Naive B cell (primary cell): ENCODE data around the gene ARL4A. TPM values are rescaled to one million over a fixed set of nuclear protein-coding genes. Genes with fewer than 3 reads are reported as not detected.
A peak's percentile ranks its signal among the peaks of the same experiment; 100 is the strongest.
"Not testable (repeated sequence)": the region's sequence is repeated elsewhere in the genome, so short reads cannot be mapped to it uniquely, and the experiment has no call there.

Experiments used
- ATAC-seq, 2 donors: fragments of 150-1000 bp; cut with Tn5 transposase; 2 replicates each; pipeline ENCODE4 v1.10.0; 2021; ENCODE audit warnings: low read depth in 2 of 2, mild to moderate bottlenecking in 2 of 2, moderate library complexity in 2 of 2
- DNase-seq: peaks from one replicate; pipeline ENCODE4 v3.0.0; 2022
- H3K27ac Mint-ChIP-seq, 6 donors: one replicate each; pipeline ENCODE4 v1.8.0; 2020 to 2022; ENCODE audit warnings: mild to moderate bottlenecking in 6 of 6, mixed read lengths in 6 of 6, moderate library complexity in 5 of 6, inconsistent platforms in 2 of 6
- H3K27me3 Mint-ChIP-seq, 3 donors: one replicate each; pipeline ENCODE4 v1.8.0; 2021 to 2022; ENCODE audit warnings: mixed read lengths in 3 of 3, mild to moderate bottlenecking in 1 of 3
- H3K36me3 Mint-ChIP-seq, 2 donors: one replicate each; pipeline ENCODE4 v1.8.0; 2020 to 2022; ENCODE audit warnings: mixed read lengths in 2 of 2, inconsistent platforms in 1 of 2, mild to moderate bottlenecking in 1 of 2
- H3K4me1 Mint-ChIP-seq, 3 donors: one replicate each; pipeline ENCODE4 v1.8.0; 2020 to 2022; ENCODE audit warnings: mixed read lengths in 3 of 3, inconsistent platforms in 1 of 3, mild to moderate bottlenecking in 1 of 3, moderate library complexity in 1 of 3
- H3K4me3 Mint-ChIP-seq, 8 donors: one replicate each; pipeline ENCODE4 v1.8.0; 2020 to 2022; ENCODE audit warnings: mild to moderate bottlenecking in 8 of 8, mixed read lengths in 8 of 8, moderate library complexity in 8 of 8, inconsistent platforms in 2 of 8
- H3K9me3 Mint-ChIP-seq, 7 donors: one replicate each; pipeline ENCODE4 v1.8.0; 2020 to 2022; ENCODE audit warnings: mixed read lengths in 7 of 7, mild to moderate bottlenecking in 5 of 7, inconsistent platforms in 2 of 7, moderate library complexity in 1 of 7
- polyA plus RNA-seq, 6 donors: library from polyadenylated mRNA; unstranded; fragments of 300-500 nt; fragmentation: Illumina TruSeq; gene quantifications; one replicate each; pipeline ENCODE4 v1.2.3, GENCODE V29; 2021; ENCODE audit warnings: low read depth in 6 of 6

The ARL4A gene
- polyA plus RNA-seq, result 100 to 1,000 TPM; 132 to 231 (median 141) TPM

DNA sequence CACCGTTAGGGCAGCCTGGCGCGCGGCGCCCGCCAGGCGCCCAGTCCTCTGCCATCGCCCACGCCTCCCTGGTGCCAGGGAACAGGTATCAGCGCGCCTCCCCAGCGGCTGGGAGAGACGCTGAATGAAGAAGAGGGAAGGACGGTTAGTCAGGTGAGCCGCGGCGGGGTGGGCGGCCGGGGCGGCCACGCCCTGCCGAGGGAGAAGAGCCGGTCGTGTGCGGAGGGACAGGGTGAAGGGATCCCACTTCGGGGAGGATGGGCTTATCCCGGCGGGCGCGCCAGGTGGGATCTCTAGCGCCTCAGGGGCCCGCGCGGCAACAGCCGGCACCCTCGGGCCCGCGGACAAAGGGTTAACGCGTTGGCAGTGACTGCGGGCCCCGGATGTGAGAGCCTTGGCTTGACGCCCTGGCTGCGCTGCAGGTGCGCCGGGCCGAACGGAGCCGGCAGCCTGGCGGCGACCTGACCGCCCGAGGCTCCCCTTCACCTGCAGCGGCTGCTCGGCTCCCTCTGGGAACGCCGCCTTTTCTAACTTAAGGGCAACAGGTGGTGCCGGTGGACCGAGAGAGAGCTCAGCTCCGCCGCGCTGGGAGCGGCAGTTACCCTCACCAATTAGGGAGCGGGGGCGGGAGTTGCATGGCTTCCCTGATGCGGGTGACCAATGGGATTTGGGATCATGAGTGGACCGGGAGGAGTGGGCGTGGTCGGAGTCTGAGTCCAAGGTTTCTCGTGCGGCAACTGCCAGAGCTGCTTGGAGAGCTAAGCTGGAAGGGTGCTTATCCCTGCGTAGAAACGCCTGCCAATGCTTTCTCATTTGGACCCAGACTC is at the start of gene ARL4A:
Gene ARL4A, plus strand, starts transcription at position 743 of the 827 bp plus-strand sequence. CDS start 622 bp downstream, outside the sequence.
- Mint-ChIP-seq H3K27ac (peak within 1 kb of the TSS; percentile 98 to 100 (median 99)), H3K9me3 (no peaks in the 10 kb centered on the region), H3K4me3 (peak within 1 kb of the TSS; percentile 87 to 100 (median 98)), H3K27me3 (no peaks in the 10 kb centered on the region), H3K4me1 (peaks cover 23 to 51% (median 43%) of the 10 kb centered on the region in 3 donors), H3K36me3 (peaks cover 0 to 5% of the 10 kb centered on the region in 2 donors)
- DNase-seq (peak; percentile 84), ATAC-seq (peak; percentile 45)

- Mint-ChIP-seq H3K27ac (peak overlapping the region; percentile 91 to 97 (median 95)), H3K4me1 (peaks cover 6 to 33% (median 21%) of the 10 kb centered on the region in 3 donors), H3K4me3 (peak overlapping the region; percentile 18 to 90 (median 72)), H3K9me3 (no peaks in the 10 kb centered on the region), H3K36me3 (no peaks in the 10 kb centered on the region), H3K27me3 (no peaks in the 10 kb centered on the region)
- ATAC-seq (peak; percentile 87 to 94), DNase-seq (peak; percentile 28)
These were observed 49.4 kb upstream of the ARL4A start for GRCh38 chr7:12637819-12638592.

DNA sequence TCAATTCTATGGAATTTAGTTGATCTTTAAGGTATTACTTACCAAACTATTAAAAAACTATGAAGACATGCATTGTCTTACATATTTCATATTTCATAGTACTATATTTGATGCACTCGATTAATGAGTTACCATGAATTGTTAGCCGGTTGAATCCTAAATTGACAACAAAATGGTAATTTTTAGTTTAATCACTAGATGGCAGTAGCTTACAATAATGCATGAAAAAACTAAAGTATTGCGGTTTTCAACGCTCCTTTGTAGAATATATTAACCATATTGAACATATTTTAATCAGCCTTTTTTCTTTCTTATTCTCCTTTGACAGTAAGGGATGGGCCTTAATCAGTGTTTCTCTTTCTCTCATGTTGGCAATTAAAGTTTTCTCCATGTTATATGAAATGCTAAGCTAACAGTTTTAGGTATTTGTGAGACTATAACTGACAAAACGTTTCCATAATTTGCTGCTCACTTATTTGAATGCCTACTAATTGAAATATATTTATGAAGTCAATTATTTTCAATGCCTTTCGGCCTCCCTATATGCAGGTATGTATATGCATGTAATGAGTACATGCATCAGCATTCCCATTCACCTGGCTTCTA is 48.5 kb upstream of the ARL4A start:
- peaks cover 6 to 33% (median 21%) of the 10 kb centered on the region in 3 donors for H3K4me1 Mint-ChIP-seq
- no peaks in the 10 kb centered on the region for H3K27me3 Mint-ChIP-seq
- H3K4me3 Mint-ChIP-seq, result peak overlapping the region in 3 of 8 donors; percentile 10 to 69 (median 31)
- ATAC-seq (peak; percentile 34 to 42), DNase-seq (peak; percentile 53)
- H3K36me3 Mint-ChIP-seq, result no peaks in the 10 kb centered on the region
- H3K27ac Mint-ChIP-seq, result peak overlapping the region in 5 of 6 donors; percentile 7 to 97 (median 25)
- no peaks in the 10 kb centered on the region for H3K9me3 Mint-ChIP-seq

GRCh38 chr7:12640299-12641096 is 46.9 kb upstream of the ARL4A start:
- no peak for ATAC-seq
- no peaks in the 10 kb centered on the region for H3K36me3 Mint-ChIP-seq
- H3K27me3 Mint-ChIP-seq, result no peaks in the 10 kb centered on the region
- peak overlapping the region in 3 of 6 donors; percentile 23 to 45 (median 26) for H3K27ac Mint-ChIP-seq
- peaks cover 6 to 31% (median 21%) of the 10 kb centered on the region in 3 donors for H3K4me1 Mint-ChIP-seq
- peak overlapping the region in 1 of 8 donors; percentile 45 for H3K4me3 Mint-ChIP-seq
- H3K9me3 Mint-ChIP-seq, result no peaks in the 10 kb centered on the region
- no peak for DNase-seq

- H3K4me1 Mint-ChIP-seq, result peaks cover 6 to 25% (median 17%) of the 10 kb centered on the region in 3 donors
- H3K9me3 Mint-ChIP-seq, result no peaks in the 10 kb centered on the region
- no peak overlapping the region for H3K4me3 Mint-ChIP-seq
- ATAC-seq, result no peak
- no peaks in the 10 kb centered on the region for H3K36me3 Mint-ChIP-seq
- no peaks in the 10 kb centered on the region for H3K27me3 Mint-ChIP-seq
- H3K27ac Mint-ChIP-seq, result no peak overlapping the region
- no peak for DNase-seq
These were observed 46.2 kb upstream of the ARL4A start for GRCh38 chr7:12641196-12641595.

GRCh38 chr7:12642508-12642907 is 44.9 kb upstream of the ARL4A start:
- ATAC-seq, result no peak
- H3K27ac Mint-ChIP-seq, result no peak overlapping the region

DNA sequence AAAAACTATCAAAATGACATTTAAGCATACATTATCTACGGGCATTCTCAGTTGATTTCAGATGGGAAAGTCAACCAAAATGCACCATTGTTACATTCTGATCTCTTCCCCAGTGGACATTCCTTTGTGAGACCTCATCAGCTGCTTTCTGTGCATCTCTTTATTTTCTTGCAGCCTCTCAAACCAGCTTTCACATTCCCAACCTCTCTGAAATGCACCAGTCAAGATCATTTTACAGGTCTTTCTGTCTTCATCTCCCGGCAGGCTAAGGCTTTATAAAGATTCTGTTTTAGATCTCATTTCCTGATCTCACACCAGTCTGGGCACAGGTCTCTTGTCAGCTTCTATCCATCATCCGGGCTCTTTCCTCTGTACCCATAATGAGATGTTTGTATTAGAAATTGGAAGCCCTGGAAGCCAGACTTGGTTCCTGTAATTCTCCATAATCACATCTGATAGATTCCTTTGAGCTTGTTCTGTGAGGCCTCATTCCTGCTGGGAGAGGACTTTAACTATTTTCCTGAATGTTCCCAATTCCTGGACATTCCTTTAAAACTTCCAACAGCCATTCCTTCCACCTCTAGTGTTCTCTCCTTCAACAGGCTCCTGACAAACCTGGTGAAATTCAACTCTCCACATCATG is 44.3 kb upstream of the ARL4A start:
- DNase-seq, result no peak
- Mint-ChIP-seq H3K4me3 (no peak overlapping the region), H3K4me1 (peaks cover 3 to 12% (median 8%) of the 10 kb centered on the region in 3 donors), H3K9me3 (no peaks in the 10 kb centered on the region), H3K27me3 (no peaks in the 10 kb centered on the region), H3K27ac (no peak overlapping the region), H3K36me3 (no peaks in the 10 kb centered on the region)
- ATAC-seq, result no peak

More at GRCh38 chr7:12642508-12642907, 44.9 kb upstream of the ARL4A start:
- H3K9me3 Mint-ChIP-seq, result no peaks in the 10 kb centered on the region
- H3K4me3 Mint-ChIP-seq, result no peak overlapping the region
- H3K27me3 Mint-ChIP-seq, result no peaks in the 10 kb centered on the region
- H3K4me1 Mint-ChIP-seq, result peaks cover 6 to 17% (median 12%) of the 10 kb centered on the region in 3 donors
- no peaks in the 10 kb centered on the region for H3K36me3 Mint-ChIP-seq
- DNase-seq, result no peak

- H3K27ac Mint-ChIP-seq, result no peak overlapping the region
- no peaks in the 10 kb centered on the region for H3K27me3 Mint-ChIP-seq
- ATAC-seq (peak; percentile 85 to 92), DNase-seq (peak; percentile 43)
- peaks cover 0 to 9% (median 4%) of the 10 kb centered on the region in 3 donors for H3K4me1 Mint-ChIP-seq
- H3K9me3 Mint-ChIP-seq, result no peaks in the 10 kb centered on the region
- no peak overlapping the region for H3K4me3 Mint-ChIP-seq
- H3K36me3 Mint-ChIP-seq, result no peaks in the 10 kb centered on the region
These were observed 43.8 kb upstream of the ARL4A start for GRCh38 chr7:12643644-12644043.

DNA sequence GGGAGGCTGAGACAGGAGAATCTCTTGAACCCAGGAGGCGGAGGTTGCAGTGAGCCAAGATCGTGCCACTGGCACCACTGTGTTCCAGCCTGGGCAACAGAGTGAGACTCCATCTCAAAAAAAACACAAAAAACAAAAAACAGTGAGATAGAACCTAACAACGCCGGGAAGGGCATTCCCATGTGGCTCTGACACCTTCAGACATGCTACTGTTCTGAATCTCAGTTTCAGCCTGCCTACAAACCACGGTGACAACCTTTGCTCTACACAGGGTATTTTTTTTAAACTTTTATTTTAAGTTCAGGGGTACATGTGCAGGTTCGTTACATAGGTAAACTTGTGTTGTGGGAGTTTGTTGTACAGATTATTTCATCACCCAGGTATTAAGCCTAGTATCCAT is 42.2 kb upstream of the ARL4A start:
- not testable (repeated sequence) for H3K4me1 Mint-ChIP-seq, ATAC-seq, DNase-seq, H3K27me3 Mint-ChIP-seq, H3K9me3 Mint-ChIP-seq, H3K36me3 Mint-ChIP-seq, H3K4me3 Mint-ChIP-seq
- H3K27ac Mint-ChIP-seq, result peak overlapping the region in 2 of 6 donors; percentile 16 to 89

GRCh38 chr7:12646139-12646538 is 41.3 kb upstream of the ARL4A start:
- DNase-seq, result no peak
- ATAC-seq, result no peak
- H3K27me3 Mint-ChIP-seq, result no peaks in the 10 kb centered on the region
- peak overlapping the region in 1 of 6 donors; percentile 21 for H3K27ac Mint-ChIP-seq
- no peaks in the 10 kb centered on the region for H3K9me3 Mint-ChIP-seq
- peaks cover 0 to 1% (median 0%) of the 10 kb centered on the region in 3 donors for H3K4me1 Mint-ChIP-seq
- H3K36me3 Mint-ChIP-seq, result no peaks in the 10 kb centered on the region
- H3K4me3 Mint-ChIP-seq, result no peak overlapping the region

DNA sequence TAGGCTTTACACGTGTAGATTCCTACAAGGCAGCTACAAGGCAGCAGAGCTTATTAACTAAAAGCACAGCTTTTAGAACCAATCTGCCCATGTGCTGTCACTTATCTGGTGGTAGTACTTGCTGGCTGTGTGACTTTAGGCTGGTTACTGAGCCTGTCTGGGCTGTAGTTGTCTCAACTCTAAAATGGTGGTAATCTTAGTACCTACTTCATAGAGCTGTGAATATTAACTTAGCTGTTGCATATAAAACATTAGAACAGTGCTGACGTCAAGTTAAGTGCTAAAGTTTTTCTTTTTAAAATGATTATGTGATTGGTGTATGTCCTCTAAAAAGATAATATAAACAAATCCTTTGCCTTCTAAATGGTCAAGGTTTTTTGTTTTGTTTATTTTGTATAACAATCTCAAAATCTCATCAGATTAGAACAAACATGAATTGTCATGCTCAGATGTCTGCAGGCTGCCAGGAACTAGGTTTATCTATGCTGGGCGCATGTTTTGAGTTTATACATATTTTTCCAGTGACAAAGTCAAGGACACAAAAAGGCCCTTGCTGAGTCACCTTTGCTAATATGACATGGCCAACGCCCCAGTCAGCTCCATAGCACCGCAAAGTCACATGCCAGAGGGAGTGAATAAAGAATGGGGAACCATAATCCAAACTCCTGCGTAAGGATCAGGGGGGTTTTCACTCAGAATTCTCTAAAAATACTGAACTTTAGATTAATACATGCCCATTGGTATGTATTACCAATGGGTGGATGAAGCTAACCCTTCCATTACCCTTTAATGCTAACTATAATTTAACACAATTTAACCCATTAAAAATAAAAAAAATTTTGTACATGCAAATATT is 39.8 kb upstream of the ARL4A start:
- no peaks in the 10 kb centered on the region for H3K36me3 Mint-ChIP-seq
- peak overlapping the region in 1 of 6 donors; percentile 26 for H3K27ac Mint-ChIP-seq
- H3K4me1 Mint-ChIP-seq, result peaks cover 0 to 1% (median 0%) of the 10 kb centered on the region in 3 donors
- H3K9me3 Mint-ChIP-seq, result no peaks in the 10 kb centered on the region
- no peak for DNase-seq
- no peak for ATAC-seq
- no peak overlapping the region for H3K4me3 Mint-ChIP-seq
- no peaks in the 10 kb centered on the region for H3K27me3 Mint-ChIP-seq
